T-helper 2 cell treated with Interferon-gamma antibody and Interleukin-4, amounts not matched to agents 5 μg/mL and 100 μg/mL, for 36 hours (primary cell): ENCODE measurements around the gene AFF2.

ENCODE experiments used
- DNase-seq: peaks from one replicate; pipeline ENCODE4 v3.0.0; 2021; ENCODE audit warnings: low spot score
- H3K27ac Mint-ChIP-seq: one replicate; pipeline ENCODE4 v1.8.0; 2021; ENCODE audit warnings: mild to moderate bottlenecking, mixed read lengths
- H3K27me3 Mint-ChIP-seq: one replicate; pipeline ENCODE4 v1.8.0; 2021; ENCODE audit warnings: low read depth, mixed read lengths
- H3K36me3 Mint-ChIP-seq: one replicate; pipeline ENCODE4 v1.8.0; 2021; ENCODE audit warnings: low read depth, mixed read lengths
- H3K4me1 Mint-ChIP-seq: one replicate; pipeline ENCODE4 v1.8.0; 2021; ENCODE audit warnings: low read depth, mixed read lengths
- H3K4me3 Mint-ChIP-seq: one replicate; pipeline ENCODE4 v1.8.0; 2022; ENCODE audit warnings: mild to moderate bottlenecking, moderate library complexity, mixed read lengths
- H3K9me3 Mint-ChIP-seq: one replicate; pipeline ENCODE4 v1.8.0; 2021; ENCODE audit warnings: mixed read lengths

The AFF2 gene

DNA sequence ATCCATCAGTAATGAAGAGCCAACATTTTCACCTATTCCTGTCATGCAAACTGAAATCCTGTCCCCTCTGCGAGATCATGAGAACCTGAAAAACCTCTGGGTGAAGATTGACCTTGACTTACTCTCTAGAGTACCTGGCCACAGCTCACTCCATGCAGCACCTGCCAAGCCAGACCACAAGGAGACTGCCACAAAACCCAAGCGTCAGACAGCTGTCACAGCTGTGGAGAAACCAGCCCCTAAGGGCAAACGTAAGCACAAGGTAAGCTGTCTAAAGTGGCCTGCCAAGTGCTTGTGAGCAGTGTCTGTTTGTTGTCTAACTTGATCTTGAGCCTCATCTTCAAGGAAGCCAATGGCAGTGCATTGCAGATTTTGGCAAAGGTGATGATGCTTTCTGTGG, 455.9 kb downstream of the AFF2 start:
- H3K27me3 Mint-ChIP-seq, result no peaks in the 10 kb centered on the region
- no peaks in the 10 kb centered on the region for H3K36me3 Mint-ChIP-seq
- no peak for DNase-seq
- H3K4me1 Mint-ChIP-seq, result no peaks in the 10 kb centered on the region
- H3K4me3 Mint-ChIP-seq, result no peak overlapping the region
- no peaks in the 10 kb centered on the region for H3K9me3 Mint-ChIP-seq
- no peak overlapping the region for H3K27ac Mint-ChIP-seq

DNA sequence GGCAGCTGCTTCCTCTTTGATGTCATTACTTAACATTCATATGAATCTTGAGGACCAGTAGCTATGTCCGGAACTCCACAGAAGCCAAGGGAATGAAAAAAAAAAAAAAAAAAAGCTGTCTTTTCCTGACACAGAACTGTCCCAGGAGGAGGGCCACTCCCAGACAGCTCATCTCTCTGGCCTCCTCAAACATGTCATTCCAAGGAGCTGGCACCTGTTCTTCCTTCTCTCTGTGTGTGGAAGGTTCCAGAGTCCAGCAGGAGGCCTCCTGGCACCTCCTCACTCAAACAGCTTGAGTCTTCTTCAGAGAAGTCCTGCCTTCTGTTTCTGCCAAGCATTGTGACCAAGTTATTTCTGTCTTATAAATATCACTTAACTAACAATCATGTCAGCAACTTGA, 458.5 kb downstream of the AFF2 start:
- Mint-ChIP-seq H3K4me1 (no peaks in the 10 kb centered on the region), H3K27me3 (no peaks in the 10 kb centered on the region), H3K27ac (no peak overlapping the region), H3K9me3 (no peaks in the 10 kb centered on the region), H3K36me3 (no peaks in the 10 kb centered on the region), H3K4me3 (no peak overlapping the region)
- no peak for DNase-seq

GRCh38 chrX:148960060-148960459, 459.6 kb downstream of the AFF2 start:
- Mint-ChIP-seq H3K9me3 (no peaks in the 10 kb centered on the region), H3K36me3 (no peaks in the 10 kb centered on the region), H3K27ac (no peak overlapping the region), H3K4me3 (no peak overlapping the region), H3K27me3 (no peaks in the 10 kb centered on the region), H3K4me1 (no peaks in the 10 kb centered on the region)
- DNase-seq, result no peak

GRCh38 chrX:148961985-148962384, 461.6 kb downstream of the AFF2 start:
- H3K27ac Mint-ChIP-seq, result no peak overlapping the region

DNA sequence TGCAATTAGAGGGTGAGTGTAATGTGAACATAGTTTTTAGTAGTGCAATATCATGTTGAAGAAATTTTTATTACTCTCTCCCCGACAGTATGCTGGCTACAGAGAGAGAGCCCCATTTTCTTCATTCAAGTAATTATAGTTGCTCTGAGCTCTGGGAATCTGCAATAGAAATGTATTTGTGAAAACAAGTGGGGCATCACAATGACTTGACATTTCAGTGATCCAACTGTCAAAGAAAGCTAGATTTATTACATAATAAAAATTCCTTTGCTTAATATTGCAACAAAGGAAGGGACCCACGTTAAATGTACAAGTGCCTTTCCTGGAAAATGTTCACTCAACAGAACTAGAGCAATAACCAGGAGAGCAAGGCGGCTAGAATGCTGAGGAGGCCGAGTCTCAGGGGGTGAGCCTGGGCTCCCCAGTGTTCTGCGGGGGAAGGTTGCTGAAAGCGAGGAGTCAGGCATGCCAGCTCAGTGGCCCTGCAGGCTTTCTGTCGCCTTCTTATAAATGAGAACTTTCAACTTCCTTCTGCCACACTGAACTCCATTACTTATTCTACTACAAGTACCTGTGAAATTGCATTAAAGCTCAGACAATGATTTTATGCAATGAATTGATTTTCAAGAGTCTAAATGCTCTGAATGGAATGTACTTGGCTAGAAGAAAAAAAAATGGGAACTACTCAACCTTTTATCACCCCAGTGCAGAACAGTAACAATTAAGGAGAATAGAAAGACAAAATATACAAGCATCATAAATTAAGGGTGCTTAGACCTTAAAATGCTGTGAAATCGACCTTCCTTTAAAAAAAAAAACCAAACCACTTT, 476.4 kb downstream of the AFF2 start:
- no peak for DNase-seq
- Mint-ChIP-seq H3K36me3 (peaks cover 2% of the 10 kb centered on the region), H3K4me1 (no peaks in the 10 kb centered on the region), H3K9me3 (no peaks in the 10 kb centered on the region), H3K4me3 (no peak overlapping the region), H3K27ac (no peak overlapping the region), H3K27me3 (no peaks in the 10 kb centered on the region)

More at GRCh38 chrX:148961985-148962384, 461.6 kb downstream of the AFF2 start:
- Mint-ChIP-seq H3K27me3 (no peaks in the 10 kb centered on the region), H3K4me3 (no peak overlapping the region), H3K4me1 (no peaks in the 10 kb centered on the region), H3K9me3 (no peaks in the 10 kb centered on the region), H3K36me3 (no peaks in the 10 kb centered on the region)
- no peak for DNase-seq

DNA sequence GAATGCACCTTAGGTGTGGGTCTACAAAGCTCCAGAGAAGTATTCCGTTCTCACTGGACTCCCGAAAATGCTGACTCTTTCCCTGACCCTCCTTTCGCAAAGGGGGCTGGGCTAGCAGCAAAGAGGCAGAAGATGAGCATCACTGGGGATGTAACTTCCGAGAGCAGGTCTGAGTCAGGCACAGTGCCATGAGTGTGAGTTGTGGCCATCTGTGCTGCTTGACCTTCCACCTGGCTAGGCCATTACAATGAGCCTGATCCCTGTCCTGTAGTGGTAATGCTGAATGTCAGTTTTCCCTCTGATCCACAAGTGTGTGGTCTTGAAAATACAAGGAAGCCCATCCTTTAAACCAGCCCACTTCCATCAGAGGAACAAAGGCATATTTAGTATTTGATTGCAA, 479.4 kb downstream of the AFF2 start:
- Mint-ChIP-seq H3K36me3 (no peaks in the 10 kb centered on the region), H3K9me3 (no peaks in the 10 kb centered on the region), H3K4me1 (peaks cover 1% of the 10 kb centered on the region), H3K27me3 (no peaks in the 10 kb centered on the region), H3K4me3 (no peak overlapping the region), H3K27ac (no peak overlapping the region)
- no peak for DNase-seq

DNA sequence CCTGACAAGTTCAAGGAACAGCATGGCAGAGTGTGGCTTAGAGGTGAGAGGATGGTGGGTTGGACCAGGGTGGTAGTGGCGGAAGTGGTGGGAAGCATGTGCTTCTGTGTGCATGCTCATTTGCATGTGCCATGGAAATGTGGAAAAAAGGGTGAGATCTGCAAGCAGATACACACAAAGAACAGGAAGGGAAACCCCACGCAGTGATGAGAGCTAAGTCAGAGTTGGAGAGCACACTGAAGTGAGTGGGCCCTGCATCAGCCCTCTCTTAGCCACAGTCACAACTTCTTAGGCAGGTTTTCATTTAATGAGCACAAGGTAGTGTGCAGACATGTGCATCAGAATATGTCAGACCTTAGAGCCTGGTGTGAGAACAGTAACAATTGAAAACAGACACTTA, 483.8 kb downstream of the AFF2 start:
- no peaks in the 10 kb centered on the region for H3K27me3 Mint-ChIP-seq
- H3K36me3 Mint-ChIP-seq, result no peaks in the 10 kb centered on the region
- no peak for DNase-seq
- H3K4me1 Mint-ChIP-seq, result peaks cover 1% of the 10 kb centered on the region
- no peak overlapping the region for H3K4me3 Mint-ChIP-seq
- no peak overlapping the region for H3K27ac Mint-ChIP-seq
- H3K9me3 Mint-ChIP-seq, result no peaks in the 10 kb centered on the region

DNA sequence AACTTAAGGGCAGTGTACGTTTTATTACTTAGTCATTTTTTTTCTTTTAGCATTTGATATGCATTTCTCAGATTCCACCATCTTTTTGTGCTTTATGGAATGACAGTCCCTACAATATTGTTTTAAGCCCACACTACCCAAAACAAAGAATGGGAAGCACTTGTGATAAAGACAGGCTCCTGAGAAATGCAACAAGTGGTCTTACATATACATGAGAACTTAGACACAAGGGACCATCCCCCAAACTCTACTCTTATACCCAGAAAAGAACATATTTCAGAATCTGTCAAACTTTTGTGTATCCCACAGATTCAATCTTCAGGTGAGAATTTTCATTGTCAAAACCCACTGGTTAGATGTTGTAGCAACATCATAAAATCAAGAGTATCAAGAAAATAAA, 491.1 kb downstream of the AFF2 start:
- no peak overlapping the region for H3K27ac Mint-ChIP-seq
- no peaks in the 10 kb centered on the region for H3K9me3 Mint-ChIP-seq
- H3K4me1 Mint-ChIP-seq, result no peaks in the 10 kb centered on the region
- no peaks in the 10 kb centered on the region for H3K36me3 Mint-ChIP-seq
- no peaks in the 10 kb centered on the region for H3K27me3 Mint-ChIP-seq
- DNase-seq, result no peak
- no peak overlapping the region for H3K4me3 Mint-ChIP-seq

DNA sequence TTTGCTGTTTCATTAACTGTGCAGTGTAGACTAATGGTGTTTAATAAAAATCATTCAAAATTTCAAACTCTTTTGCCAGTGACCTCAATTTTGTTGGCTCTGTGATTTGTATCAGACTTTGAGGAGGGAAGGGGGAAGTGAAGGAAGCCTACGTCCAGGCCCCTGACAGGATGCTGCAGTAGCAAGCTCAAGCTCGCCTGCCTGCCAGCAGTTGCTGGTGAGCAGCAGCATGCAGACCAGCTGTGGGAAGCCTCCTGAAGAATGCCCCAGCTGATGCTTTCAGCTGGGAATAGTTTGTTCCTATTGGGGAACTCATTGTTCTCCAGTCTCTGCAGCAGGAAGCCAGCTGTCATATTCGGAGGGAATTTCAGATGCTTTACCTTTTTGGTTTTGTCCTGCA, 495.2 kb downstream of the AFF2 start:
- H3K4me3 Mint-ChIP-seq, result no peak overlapping the region
- DNase-seq, result no peak
- no peaks in the 10 kb centered on the region for H3K36me3 Mint-ChIP-seq
- no peaks in the 10 kb centered on the region for H3K27me3 Mint-ChIP-seq
- no peak overlapping the region for H3K27ac Mint-ChIP-seq
- H3K9me3 Mint-ChIP-seq, result no peaks in the 10 kb centered on the region
- H3K4me1 Mint-ChIP-seq, result no peaks in the 10 kb centered on the region

GRCh38 chrX:149002320-149002719, 501.9 kb downstream of the AFF2 start:
- no peak overlapping the region for H3K4me3 Mint-ChIP-seq
- no peak for DNase-seq
- H3K4me1 Mint-ChIP-seq, result no peaks in the 10 kb centered on the region
- H3K27ac Mint-ChIP-seq, result no peak overlapping the region
- no peaks in the 10 kb centered on the region for H3K27me3 Mint-ChIP-seq
- H3K9me3 Mint-ChIP-seq, result no peaks in the 10 kb centered on the region
- no peaks in the 10 kb centered on the region for H3K36me3 Mint-ChIP-seq

GRCh38 chrX:149003863-149004660, 503.6 kb downstream of the AFF2 start:
- H3K9me3 Mint-ChIP-seq, result no peaks in the 10 kb centered on the region
- DNase-seq, result no peak
- no peaks in the 10 kb centered on the region for H3K4me1 Mint-ChIP-seq
- H3K27me3 Mint-ChIP-seq, result no peaks in the 10 kb centered on the region
- no peak overlapping the region for H3K4me3 Mint-ChIP-seq
- no peaks in the 10 kb centered on the region for H3K36me3 Mint-ChIP-seq
- no peak overlapping the region for H3K27ac Mint-ChIP-seq

DNA sequence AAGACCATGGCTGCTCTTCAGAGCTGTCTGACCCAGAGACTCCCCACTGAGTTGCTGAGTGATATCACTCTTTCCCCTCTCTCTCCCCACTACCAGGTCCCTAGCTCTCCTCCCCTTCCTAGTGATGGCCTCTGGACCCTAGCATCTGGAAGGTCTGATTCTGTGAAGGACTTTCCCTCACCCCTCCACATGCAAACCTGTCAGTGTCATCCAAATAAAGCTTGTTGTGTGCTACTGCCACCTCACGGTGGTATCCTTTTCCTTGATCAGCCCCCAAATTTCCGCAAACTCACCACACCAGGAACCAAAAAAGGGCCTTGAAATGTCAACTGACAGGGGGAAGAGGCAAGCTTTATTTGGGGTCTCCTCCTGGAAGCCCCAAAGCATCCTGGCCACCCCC, 504.5 kb downstream of the AFF2 start:
- Mint-ChIP-seq H3K4me3 (no peak overlapping the region), H3K27ac (no peak overlapping the region), H3K27me3 (no peaks in the 10 kb centered on the region), H3K4me1 (no peaks in the 10 kb centered on the region), H3K9me3 (no peaks in the 10 kb centered on the region), H3K36me3 (no peaks in the 10 kb centered on the region)
- DNase-seq, result no peak

DNA sequence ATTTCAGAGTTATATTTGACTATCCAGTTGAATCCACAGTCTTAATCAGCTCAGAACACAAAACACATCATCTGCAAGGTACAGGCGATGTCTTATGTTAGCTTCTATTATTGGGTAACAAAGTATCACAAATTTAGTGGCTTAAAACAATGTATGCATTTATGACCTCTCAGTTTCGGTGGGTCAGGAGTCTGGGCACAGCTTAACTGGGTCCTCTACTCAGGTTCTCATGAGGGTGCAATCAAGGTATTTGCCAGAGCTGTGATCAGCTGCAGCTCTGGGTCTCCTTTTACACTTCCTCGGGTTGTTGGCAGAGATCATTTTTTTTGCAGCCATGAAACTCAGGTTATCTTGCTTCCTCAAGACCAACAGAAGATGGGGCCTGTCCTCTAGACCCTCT, 505.8 kb downstream of the AFF2 start:
- Mint-ChIP-seq H3K9me3 (no peaks in the 10 kb centered on the region), H3K4me3 (no peak overlapping the region), H3K27ac (no peak overlapping the region), H3K4me1 (no peaks in the 10 kb centered on the region), H3K27me3 (no peaks in the 10 kb centered on the region), H3K36me3 (no peaks in the 10 kb centered on the region)
- no peak for DNase-seq

- no peaks in the 10 kb centered on the region for H3K27me3 Mint-ChIP-seq
- no peak for DNase-seq
- H3K4me3 Mint-ChIP-seq, result no peak overlapping the region
- no peaks in the 10 kb centered on the region for H3K9me3 Mint-ChIP-seq
- H3K4me1 Mint-ChIP-seq, result no peaks in the 10 kb centered on the region
- no peaks in the 10 kb centered on the region for H3K36me3 Mint-ChIP-seq
- H3K27ac Mint-ChIP-seq, result no peak overlapping the region
Measured at GRCh38 chrX:149007423-149007822, 507.0 kb downstream of the AFF2 start.
